WERI-Rb-1 (cell line): Measurements from ENCODE around the gene COMMD10.

ENCODE experiments used
- DNase-seq: peaks from one replicate; pipeline ENCODE4 v3.0.0-alpha.2; 2020
- H3K27ac ChIP-seq: fragments of 250-450 bp; sonication (Bioruptor Pico); 2 replicates; pipeline ENCODE4 v1.5.1; 2020; ENCODE audit warnings: mild to moderate bottlenecking, moderate library complexity
- H3K27me3 ChIP-seq: fragments of 250-450 bp; sonication (Bioruptor Pico); 2 replicates; pipeline ENCODE4 v1.5.1; 2021; ENCODE audit warnings: mild to moderate bottlenecking, low read depth, moderate library complexity; ENCODE audit not compliant: insufficient read depth, severe bottlenecking
- H3K36me3 ChIP-seq: fragments of 250-450 bp; sonication (Bioruptor Pico); 2 replicates; pipeline ENCODE4 v1.5.1; 2020; ENCODE audit warnings: mild to moderate bottlenecking, moderate library complexity
- H3K4me3 ChIP-seq: 2 replicates; pipeline ENCODE4 v1.5.1; 2011; ENCODE audit warnings: low read depth, mild to moderate bottlenecking, control low read depth, low read length
- H3K9me3 ChIP-seq: fragments of 250-450 bp; sonication (Bioruptor Pico); 2 replicates; pipeline ENCODE4 v1.5.1; 2021; ENCODE audit warnings: mild to moderate bottlenecking, moderate library complexity; ENCODE audit not compliant: severe bottlenecking
- CTCF ChIP-seq: IDR thresholded peaks from 2 replicates; pipeline ENCODE4 v1.5.1; 2011; ENCODE audit warnings: low read depth, mild to moderate bottlenecking, control low read depth, inconsistent platforms, low read length

The COMMD10 gene

DNA sequence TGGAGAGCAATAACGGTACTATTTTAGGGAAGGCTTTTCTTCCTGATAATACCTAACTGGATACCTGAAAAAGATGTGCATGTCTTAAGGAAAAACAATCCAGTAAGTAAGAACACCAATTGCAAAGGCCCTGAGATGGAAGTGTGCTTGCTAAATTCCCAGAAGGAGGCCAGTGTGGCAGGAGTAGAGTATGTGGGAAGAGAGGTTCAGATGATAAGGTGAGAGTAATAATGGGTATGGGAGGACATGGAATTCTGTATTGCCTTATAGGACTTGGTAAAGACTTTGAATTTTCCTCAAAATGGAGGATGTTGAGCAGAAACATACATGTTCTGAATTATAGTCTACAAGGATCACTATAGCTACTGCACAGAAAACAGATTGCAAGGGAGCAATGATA is 89.3 kb downstream of the COMMD10 start:
- Histone ChIP-seq H3K27ac (no peak overlapping the region), H3K36me3 (no peaks in the 10 kb centered on the region), H3K9me3 (no peaks in the 10 kb centered on the region), H3K27me3 (no peaks in the 10 kb centered on the region), H3K4me3 (no peak overlapping the region)
- TF ChIP-seq CTCF: no peak
- DNase-seq: no peak

GRCh38 chr5:116176121-116176520 is 91.3 kb downstream of the COMMD10 start:
- no peaks in the 10 kb centered on the region for H3K27me3 ChIP-seq
- no peak for DNase-seq
- no peak for TF ChIP-seq CTCF
- H3K9me3 ChIP-seq: no peaks in the 10 kb centered on the region
- no peak overlapping the region for H3K4me3 ChIP-seq
- no peaks in the 10 kb centered on the region for H3K36me3 ChIP-seq
- no peak overlapping the region for H3K27ac ChIP-seq

DNA sequence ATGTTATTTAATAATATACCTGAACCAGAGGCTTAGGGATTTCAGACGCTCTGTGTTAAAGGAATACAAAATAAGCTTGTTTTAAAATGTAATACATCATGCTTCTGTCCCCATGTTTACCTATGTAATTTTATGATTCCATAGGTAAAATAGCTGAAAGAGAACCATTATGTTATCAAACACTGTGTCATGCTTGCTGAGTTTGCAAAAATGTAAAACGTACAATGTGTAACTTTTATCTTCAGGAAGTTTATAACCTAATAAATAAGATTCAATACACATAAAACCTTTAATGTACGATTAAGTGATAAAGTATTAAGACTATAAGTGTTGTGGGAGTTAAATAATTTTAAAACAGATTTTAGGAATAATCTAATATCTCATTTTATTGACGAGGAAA is 94.1 kb downstream of the COMMD10 start:
- Histone ChIP-seq H3K27ac (no peak overlapping the region), H3K27me3 (no peaks in the 10 kb centered on the region), H3K9me3 (no peaks in the 10 kb centered on the region), H3K4me3 (no peak overlapping the region), H3K36me3 (no peaks in the 10 kb centered on the region)
- no peak for TF ChIP-seq CTCF
- no peak for DNase-seq

DNA sequence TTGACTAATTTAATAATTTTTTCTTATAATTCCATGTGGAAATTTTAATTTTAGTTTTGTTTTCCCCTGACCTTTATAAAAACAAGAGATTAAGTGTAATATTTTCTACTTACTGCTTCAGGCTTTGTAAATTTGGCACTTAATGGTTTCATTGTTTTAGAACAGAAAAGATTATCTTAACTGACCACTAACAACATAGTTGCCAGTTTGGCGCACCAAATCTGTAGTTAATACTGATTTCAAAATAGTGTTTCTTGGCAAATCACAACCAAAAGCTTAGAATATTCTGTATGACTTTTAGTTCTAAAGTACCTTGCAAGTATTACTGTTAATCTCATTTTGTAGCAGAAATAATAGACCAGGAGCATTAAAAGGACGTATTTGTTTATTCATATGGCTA is 124.3 kb downstream of the COMMD10 start:
- TF ChIP-seq CTCF: no peak

DNA sequence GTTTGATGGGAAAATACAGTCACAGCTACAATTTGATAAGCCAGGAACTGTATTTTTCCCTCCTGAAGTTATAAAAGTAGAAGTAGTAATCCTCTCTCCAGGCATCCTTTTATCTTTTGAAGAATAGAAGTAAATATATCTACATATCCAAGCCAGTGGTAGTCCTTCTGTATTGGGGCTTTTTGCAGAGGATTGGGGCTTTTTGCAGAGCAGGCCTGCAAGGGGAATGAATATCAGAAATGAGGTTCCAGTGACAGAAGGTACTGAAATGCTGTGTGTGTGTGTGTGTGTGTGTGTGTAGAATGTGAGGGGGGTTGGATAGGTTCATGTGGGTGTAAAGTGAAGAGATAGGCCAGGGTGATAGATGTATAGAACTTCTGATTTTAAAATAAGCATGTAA is 127.4 kb downstream of the COMMD10 start:
- no peak overlapping the region for H3K27ac ChIP-seq
- TF ChIP-seq CTCF: no peak
- no peaks in the 10 kb centered on the region for H3K36me3 ChIP-seq
- no peak overlapping the region for H3K4me3 ChIP-seq
- H3K27me3 ChIP-seq: no peaks in the 10 kb centered on the region
- H3K9me3 ChIP-seq: no peaks in the 10 kb centered on the region
- no peak for DNase-seq

More for the DNA sequence above, 124.3 kb downstream of the COMMD10 start:
- Histone ChIP-seq H3K27ac (no peak overlapping the region), H3K9me3 (no peaks in the 10 kb centered on the region), H3K36me3 (no peaks in the 10 kb centered on the region), H3K27me3 (no peaks in the 10 kb centered on the region), H3K4me3 (no peak overlapping the region)
- no peak for DNase-seq

GRCh38 chr5:116216246-116216645 is 131.4 kb downstream of the COMMD10 start:
- TF ChIP-seq CTCF: no peak
- Histone ChIP-seq H3K4me3 (no peak overlapping the region), H3K27me3 (no peaks in the 10 kb centered on the region), H3K36me3 (no peaks in the 10 kb centered on the region), H3K27ac (no peak overlapping the region), H3K9me3 (no peaks in the 10 kb centered on the region)
- no peak for DNase-seq
